HuH-7.5 (cell line): ENCODE measurements around the gene SEM1.
"Not testable (repeated sequence)": the region's sequence is repeated elsewhere in the genome, so short reads cannot be mapped to it uniquely, and the experiment has no call there.

Experiments
- DNase-seq: peaks from one replicate; pipeline ENCODE4 v3.0.0; 2011; ENCODE audit warnings: low spot score

The SEM1 gene

GRCh38 chr7:96701258-96701657 lies 8.4 kb downstream of the SEM1 start:
- DNase-seq: no peak

GRCh38 chr7:96700516-96700915 lies 9.1 kb downstream of the SEM1 start:
- DNase-seq: no peak

GRCh38 chr7:96699219-96699871 lies 10.3 kb downstream of the SEM1 start:
- DNase-seq: no peak

- not testable (repeated sequence) for DNase-seq
Observed at GRCh38 chr7:96698449-96698848, 11.2 kb downstream of the SEM1 start.

- no peak for DNase-seq
Observed at GRCh38 chr7:96697822-96698221, 11.8 kb downstream of the SEM1 start.

GRCh38 chr7:96695581-96695980 lies 14.1 kb downstream of the SEM1 start:
- DNase-seq: no peak

GRCh38 chr7:96694082-96694481 lies 15.6 kb downstream of the SEM1 start:
- no peak for DNase-seq

GRCh38 chr7:96691702-96692101 lies 17.9 kb downstream of the SEM1 start:
- no peak for DNase-seq

- no peak for DNase-seq
Observed at GRCh38 chr7:96689414-96689813, 20.2 kb downstream of the SEM1 start.

GRCh38 chr7:96686305-96686704 lies 23.3 kb downstream of the SEM1 start:
- no peak for DNase-seq

- no peak for DNase-seq
Observed at GRCh38 chr7:96685755-96686154, 23.9 kb downstream of the SEM1 start.

- DNase-seq: no peak
Observed at GRCh38 chr7:96685353-96685752, 24.3 kb downstream of the SEM1 start.

GRCh38 chr7:96679886-96680285 lies 29.8 kb downstream of the SEM1 start:
- DNase-seq: no peak

- no peak for DNase-seq
Observed at GRCh38 chr7:96676919-96677318, 32.7 kb downstream of the SEM1 start.

GRCh38 chr7:96675548-96675947 lies 34.1 kb downstream of the SEM1 start:
- DNase-seq: no peak

GRCh38 chr7:96674565-96674964 lies 35.1 kb downstream of the SEM1 start:
- no peak for DNase-seq

- no peak for DNase-seq
Observed at GRCh38 chr7:96671854-96672253, 37.8 kb downstream of the SEM1 start.

- DNase-seq: no peak
Observed at GRCh38 chr7:96670338-96671289, 39.0 kb downstream of the SEM1 start.

- no peak for DNase-seq
Observed at GRCh38 chr7:96669812-96670211, 39.8 kb downstream of the SEM1 start.

- DNase-seq: no peak
Observed at GRCh38 chr7:96667026-96667425, 42.6 kb downstream of the SEM1 start.

GRCh38 chr7:96665689-96666088 lies 44.0 kb downstream of the SEM1 start:
- no peak for DNase-seq

- no peak for DNase-seq
Observed at GRCh38 chr7:96664793-96665192, 44.9 kb downstream of the SEM1 start.

GRCh38 chr7:96663871-96664445 lies 45.7 kb downstream of the SEM1 start:
- no peak for DNase-seq
